ENCODE data around the gene RAPGEF5. TPM values are rescaled to one million over a fixed set of nuclear protein-coding genes. Genes with fewer than 3 reads are reported as not detected.
A peak's percentile ranks its signal among the peaks of the same experiment; 100 is the strongest.

The RAPGEF5 gene
- total and polyA plus RNA-seq, 4 donors = 16.1 to 308 (median 61.4) TPM

DNA sequence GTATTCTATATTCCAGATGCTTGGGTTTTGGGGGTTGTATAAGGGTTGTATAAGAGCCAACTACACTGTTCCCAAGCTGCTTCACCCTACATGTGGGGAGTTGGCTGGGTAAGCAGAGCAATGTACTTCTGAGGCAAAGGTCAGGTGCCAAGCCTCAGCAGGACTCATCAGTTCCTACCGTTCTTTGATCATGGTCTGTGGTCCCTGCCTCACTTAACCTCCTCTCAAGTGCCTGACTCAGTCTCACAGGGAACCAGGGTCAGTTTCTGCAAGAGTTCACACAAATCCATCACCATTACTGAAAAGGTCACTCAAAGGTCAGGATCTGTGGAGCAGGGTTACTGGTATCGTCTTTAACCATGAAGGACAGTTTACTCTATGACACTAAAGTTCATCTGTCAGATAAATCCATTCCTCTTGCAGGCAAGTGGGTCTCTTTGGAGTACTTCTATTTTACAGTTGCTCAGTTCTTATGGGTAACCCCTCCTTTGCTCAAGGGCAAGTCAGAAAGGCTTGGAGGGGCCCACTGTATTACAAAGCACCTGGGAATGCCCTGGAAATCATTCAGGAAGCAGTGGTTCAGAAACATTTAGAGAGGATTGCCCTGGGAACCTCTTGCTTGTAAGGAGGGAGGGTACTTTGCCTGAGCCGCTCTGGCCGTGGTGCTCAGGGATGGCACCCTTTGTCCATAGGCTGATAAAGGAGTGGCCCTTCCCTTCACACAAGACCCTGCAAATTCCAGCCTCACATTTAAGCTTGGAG, 227.0 kb downstream of the RAPGEF5 start:
- ATAC-seq (ENCODE audit: insufficient read depth, low FRiP score) (no peak), DNase-seq (no peak)
- Histone ChIP-seq H3K9me3 (ENCODE audit: control insufficient read depth in 4 of 4, insufficient read depth in 3 of 4, low read length in 3 of 4) (no peaks in the 10 kb centered on the region), H3K27ac (ENCODE audit: low read depth in 1 of 2, low read length in 1 of 2) (no peak overlapping the region), H3K9ac (ENCODE audit: insufficient read depth in 1 of 2, low read length in 2 of 2) (no peak overlapping the region), H3K4me1 (ENCODE audit: control insufficient read depth in 5 of 5, insufficient read depth in 5 of 5, low read length in 5 of 5) (peaks cover 0 to 7% (median 0%) of the 10 kb centered on the region in 5 donors), H3K36me3 (ENCODE audit: control insufficient read depth in 4 of 4, insufficient read depth in 4 of 4, low read length in 4 of 4) (peaks cover 0 to 26% (median 0%) of the 10 kb centered on the region in 4 donors), H3K4me3 (no peak overlapping the region), H3K27me3 (ENCODE audit: control insufficient read depth in 3 of 3, insufficient read depth in 3 of 3, low read length in 2 of 3) (no peaks in the 10 kb centered on the region)
- WGBS, 2 donors = 89 to 96% methylated on average over 4 of the region's 4 CpGs
- TF ChIP-seq, protein P1, sequence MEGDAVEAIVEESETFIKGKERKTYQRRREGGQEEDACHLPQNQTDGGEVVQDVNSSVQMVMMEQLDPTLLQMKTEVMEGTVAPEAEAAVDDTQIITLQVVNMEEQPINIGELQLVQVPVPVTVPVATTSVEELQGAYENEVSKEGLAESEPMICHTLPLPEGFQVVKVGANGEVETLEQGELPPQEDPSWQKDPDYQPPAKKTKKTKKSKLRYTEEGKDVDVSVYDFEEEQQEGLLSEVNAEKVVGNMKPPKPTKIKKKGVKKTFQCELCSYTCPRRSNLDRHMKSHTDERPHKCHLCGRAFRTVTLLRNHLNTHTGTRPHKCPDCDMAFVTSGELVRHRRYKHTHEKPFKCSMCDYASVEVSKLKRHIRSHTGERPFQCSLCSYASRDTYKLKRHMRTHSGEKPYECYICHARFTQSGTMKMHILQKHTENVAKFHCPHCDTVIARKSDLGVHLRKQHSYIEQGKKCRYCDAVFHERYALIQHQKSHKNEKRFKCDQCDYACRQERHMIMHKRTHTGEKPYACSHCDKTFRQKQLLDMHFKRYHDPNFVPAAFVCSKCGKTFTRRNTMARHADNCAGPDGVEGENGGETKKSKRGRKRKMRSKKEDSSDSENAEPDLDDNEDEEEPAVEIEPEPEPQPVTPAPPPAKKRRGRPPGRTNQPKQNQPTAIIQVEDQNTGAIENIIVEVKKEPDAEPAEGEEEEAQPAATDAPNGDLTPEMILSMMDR (IDR thresholded peaks at IDR 0.05; ENCODE audit: control extremely low read depth, extremely low read depth) = no peak

DNA sequence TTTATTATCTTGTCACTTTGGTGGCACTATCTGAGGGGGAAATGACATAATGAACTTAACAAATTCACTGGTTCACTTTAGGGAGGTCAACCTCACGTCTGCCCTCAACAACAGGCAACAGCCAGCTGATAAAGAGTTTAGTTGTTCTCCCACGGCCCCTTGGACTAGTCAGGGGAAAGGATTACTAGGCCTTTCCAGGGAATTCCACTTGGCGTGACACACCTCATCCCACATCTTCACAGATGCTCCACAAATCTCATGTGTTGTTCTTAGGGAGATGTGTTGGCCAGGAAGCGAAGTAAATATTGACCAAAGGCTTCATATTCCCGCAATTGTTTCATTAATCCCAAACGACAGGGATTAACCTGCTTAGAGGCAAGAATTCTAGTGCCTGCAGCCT, 227.8 kb downstream of the RAPGEF5 start:
- no peak overlapping the region for H3K4me3 ChIP-seq
- DNase-seq = no peak
- no peak overlapping the region for H3K9ac ChIP-seq (ENCODE audit: insufficient read depth in 1 of 2, low read length in 2 of 2)
- H3K27ac ChIP-seq (ENCODE audit: low read depth in 1 of 2, low read length in 1 of 2) = peak overlapping the region in 1 of 2 donors; percentile 44
- H3K27me3 ChIP-seq (ENCODE audit: control insufficient read depth in 3 of 3, insufficient read depth in 3 of 3, low read length in 2 of 3) = no peaks in the 10 kb centered on the region
- H3K36me3 ChIP-seq (ENCODE audit: control insufficient read depth in 4 of 4, insufficient read depth in 4 of 4, low read length in 4 of 4) = peaks cover 0 to 25% (median 0%) of the 10 kb centered on the region in 4 donors
- peaks cover 0 to 7% (median 0%) of the 10 kb centered on the region in 5 donors for H3K4me1 ChIP-seq (ENCODE audit: control insufficient read depth in 5 of 5, insufficient read depth in 5 of 5, low read length in 5 of 5)
- WGBS, 2 donors = 54 to 74% methylated on average over 6 of the region's 6 CpGs
- TF ChIP-seq, protein P1 (IDR thresholded peaks at IDR 0.05; ENCODE audit: control extremely low read depth, extremely low read depth) = no peak
- H3K9me3 ChIP-seq (ENCODE audit: control insufficient read depth in 4 of 4, insufficient read depth in 3 of 4, low read length in 3 of 4) = no peaks in the 10 kb centered on the region
- ATAC-seq (ENCODE audit: insufficient read depth, low FRiP score) = no peak

DNA sequence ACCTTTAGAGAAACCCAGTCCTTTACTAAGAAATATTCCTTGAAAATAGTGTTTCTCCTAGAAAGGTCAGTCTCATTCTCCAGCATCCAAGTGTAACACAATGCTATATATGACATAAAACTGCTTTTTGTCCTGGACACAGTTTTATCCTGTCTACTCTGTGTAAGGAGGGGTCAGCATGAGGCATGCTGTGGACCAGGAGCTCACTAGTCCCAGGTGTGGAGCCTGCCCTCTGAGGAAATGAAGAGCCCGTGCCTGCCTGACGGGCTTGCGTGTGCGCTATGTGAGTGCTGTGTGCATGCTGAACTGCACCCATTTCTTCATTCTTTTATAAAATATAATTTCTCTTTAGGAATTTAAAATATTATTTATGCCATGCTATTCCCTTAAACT, 228.4 kb downstream of the RAPGEF5 start:
- H3K9me3 ChIP-seq (ENCODE audit: control insufficient read depth in 4 of 4, insufficient read depth in 3 of 4, low read length in 3 of 4) = no peaks in the 10 kb centered on the region
- peaks cover 0 to 7% (median 0%) of the 10 kb centered on the region in 5 donors for H3K4me1 ChIP-seq (ENCODE audit: control insufficient read depth in 5 of 5, insufficient read depth in 5 of 5, low read length in 5 of 5)
- H3K27ac ChIP-seq (ENCODE audit: low read depth in 1 of 2, low read length in 1 of 2) = no peak overlapping the region
- 96 to 97% methylated on average over 4 of the region's 4 CpGs for WGBS, 2 donors
- H3K4me3 ChIP-seq = no peak overlapping the region
- peaks cover 0 to 25% (median 0%) of the 10 kb centered on the region in 4 donors for H3K36me3 ChIP-seq (ENCODE audit: control insufficient read depth in 4 of 4, insufficient read depth in 4 of 4, low read length in 4 of 4)
- TF ChIP-seq, protein P1 (IDR thresholded peaks at IDR 0.05; ENCODE audit: control extremely low read depth, extremely low read depth) = no peak
- ATAC-seq (ENCODE audit: insufficient read depth, low FRiP score) = no peak
- no peaks in the 10 kb centered on the region for H3K27me3 ChIP-seq (ENCODE audit: control insufficient read depth in 3 of 3, insufficient read depth in 3 of 3, low read length in 2 of 3)
- no peak overlapping the region for H3K9ac ChIP-seq (ENCODE audit: insufficient read depth in 1 of 2, low read length in 2 of 2)
- DNase-seq = no peak

Measured in lung (tissue), 12 donors.